Omental fat pad (tissue), 4 donors: ENCODE results near the gene CLDN9. TPM values are rescaled to one million over a fixed set of nuclear protein-coding genes. Genes with fewer than 3 reads are reported as not detected.

Source experiments
- ATAC-seq: fragments of 150-250 bp; one replicate; pipeline ENCODE4 v1.9.1; 2016; ENCODE audit warnings: mild to moderate bottlenecking, moderate library complexity; ENCODE audit not compliant: low FRiP score
- DNase-seq: peaks from one replicate; pipeline ENCODE4 v3.0.0-alpha.2; 2019; ENCODE audit warnings: low spot score
- CTCF ChIP-seq, 3 donors: fragments of 450-650 bp; IDR thresholded peaks; one replicate each; pipeline ENCODE4 v1.5.1; 2016 to 2017; ENCODE audit warnings: antibody characterized with exemption in 3 of 3, mild to moderate bottlenecking in 3 of 3, moderate library complexity in 2 of 3
- total RNA-seq, 4 donors: library from RNA; depleted of rRNA; stranded (reverse); fragments of >200 nt; gene quantifications; one replicate each; pipeline ENCODE4 v1.1.0, GENCODE V29; 2016

CLDN9 gene
- total RNA-seq, 4 donors from 2014 or later = 0.24 to 0.63 TPM; not detected in 2

GRCh38 chr16:3023415-3023668, 10.6 kb downstream of the CLDN9 start:
- ATAC-seq = no peak
- TF ChIP-seq CTCF (IDR thresholded peaks at IDR 0.05) = no peak
- peak; percentile 35 for DNase-seq

- ATAC-seq = peak; percentile 46
- DNase-seq = peak; percentile 90
- no peak for TF ChIP-seq CTCF (IDR thresholded peaks at IDR 0.05)
Measured at GRCh38 chr16:3023669-3024478, 11.2 kb downstream of the CLDN9 start, which contains the start of the genes HCFC1R1 and THOC6. Gene HCFC1R1 (minus strand): TSS chr16:3023942. CDS start chr16:3023941, 1 bp downstream. Gene THOC6 (plus strand): TSS chr16:3024035. CDS start chr16:3024327, 292 bp downstream.

GRCh38 chr16:3025032-3026002, 12.6 kb downstream of the CLDN9 start:
- ATAC-seq (no peak), DNase-seq (no peak)
- no peak for TF ChIP-seq CTCF (IDR thresholded peaks at IDR 0.05)

- DNase-seq (no peak), ATAC-seq (no peak)
- no peak for TF ChIP-seq CTCF (IDR thresholded peaks at IDR 0.05)
Measured at GRCh38 chr16:3026003-3026378, 13.3 kb downstream of the CLDN9 start.

- DNase-seq (no peak), ATAC-seq (no peak)
- TF ChIP-seq CTCF (IDR thresholded peaks at IDR 0.05) = no peak
Measured at GRCh38 chr16:3026609-3027488, 14.1 kb downstream of the CLDN9 start.

- no peak for TF ChIP-seq CTCF (IDR thresholded peaks at IDR 0.05)
- DNase-seq (no peak), ATAC-seq (no peak)
Measured at GRCh38 chr16:3027489-3027795, 14.7 kb downstream of the CLDN9 start.
